GM15510 (cell line): ENCODE results near the gene SIRPA.

Experiments
- POLR2A ChIP-seq: IDR thresholded peaks from 3 replicates; pipeline ENCODE4 v1.6.1; 2011; ENCODE audit warnings: borderline replicate concordance; ENCODE audit not compliant: insufficient read length; ENCODE audit errors: extremely low read depth

The SIRPA gene

DNA sequence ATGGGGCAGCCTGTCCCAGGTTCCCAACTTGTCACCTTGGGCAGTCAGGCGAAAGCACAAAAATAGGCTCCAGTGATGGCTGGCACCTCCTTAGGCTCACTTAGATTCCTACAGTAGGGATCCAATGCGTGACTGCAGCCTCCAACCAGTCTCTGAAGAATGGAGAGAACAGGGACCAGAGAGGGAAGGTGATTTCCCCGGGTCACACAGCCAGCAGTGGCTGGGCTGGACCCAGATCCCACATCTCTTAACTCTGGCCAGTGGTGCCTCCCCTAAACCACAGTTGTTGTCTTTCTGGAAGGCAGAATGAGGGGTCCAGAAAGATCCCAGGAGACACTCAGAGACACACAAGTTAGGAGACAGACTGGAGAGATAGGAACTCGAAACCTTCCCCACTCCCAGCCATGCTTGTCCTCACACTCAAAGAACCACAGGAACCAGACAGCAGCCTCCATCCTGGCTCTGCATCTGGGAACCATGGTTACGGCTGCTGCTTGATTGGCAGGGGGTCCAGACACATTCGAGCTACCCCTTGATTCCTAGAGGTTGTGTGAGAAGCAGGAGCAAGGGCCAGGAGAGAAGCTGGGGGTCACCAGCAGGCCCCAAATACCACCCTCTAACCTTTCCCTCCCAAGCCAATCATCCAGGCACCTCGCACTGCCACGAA lies 33.1 kb upstream of the SIRPA start:
- TF ChIP-seq POLR2A: no peak

DNA sequence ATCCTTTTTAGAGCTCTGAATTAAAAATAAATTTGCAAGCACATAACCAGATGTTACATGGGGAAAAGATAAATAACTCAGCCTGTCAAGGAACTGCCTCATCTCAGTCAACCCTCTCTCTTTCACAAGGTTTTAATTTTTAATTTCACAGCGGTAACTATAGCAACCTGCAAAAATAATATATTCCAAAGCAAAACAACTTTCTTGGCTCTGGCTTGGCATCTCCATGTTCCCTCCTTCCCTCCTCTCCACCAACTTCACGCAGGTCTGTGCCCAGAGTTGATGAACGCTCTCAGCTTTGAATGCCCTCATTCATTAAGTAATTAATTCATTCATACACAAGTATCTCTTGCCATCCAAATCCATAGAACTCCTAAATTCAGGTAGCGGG lies 32.5 kb upstream of the SIRPA start:
- no peak for TF ChIP-seq POLR2A

GRCh38 chr20:1863296-1863695 lies 31.9 kb upstream of the SIRPA start:
- no peak for TF ChIP-seq POLR2A

- no peak for TF ChIP-seq POLR2A
These were observed 28.4 kb upstream of the SIRPA start for GRCh38 chr20:1866834-1867233.

- no peak for TF ChIP-seq POLR2A
These were observed 27.5 kb upstream of the SIRPA start for GRCh38 chr20:1867495-1868260.

- no peak for TF ChIP-seq POLR2A
These were observed 26.4 kb upstream of the SIRPA start for GRCh38 chr20:1868856-1869255.

DNA sequence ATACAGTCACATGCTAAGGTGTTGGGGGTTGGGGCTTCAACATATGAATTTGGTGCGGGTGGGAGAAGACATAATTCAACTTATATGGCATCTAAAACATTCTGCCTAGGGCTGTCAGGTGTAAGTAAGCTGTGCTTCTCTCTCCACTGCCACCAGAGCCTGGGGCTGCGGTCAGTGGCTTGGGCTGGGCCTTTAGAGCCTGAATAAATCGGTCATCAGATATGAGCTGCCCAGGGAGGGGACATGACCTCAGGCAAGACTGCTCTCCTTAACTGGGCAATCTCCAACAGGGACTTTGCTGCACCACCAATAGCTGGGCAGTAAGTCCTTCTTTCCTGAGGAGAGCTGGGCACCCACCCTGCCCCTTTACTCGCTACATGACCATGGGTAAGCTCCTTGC lies 24.9 kb upstream of the SIRPA start:
- no peak for TF ChIP-seq POLR2A

DNA sequence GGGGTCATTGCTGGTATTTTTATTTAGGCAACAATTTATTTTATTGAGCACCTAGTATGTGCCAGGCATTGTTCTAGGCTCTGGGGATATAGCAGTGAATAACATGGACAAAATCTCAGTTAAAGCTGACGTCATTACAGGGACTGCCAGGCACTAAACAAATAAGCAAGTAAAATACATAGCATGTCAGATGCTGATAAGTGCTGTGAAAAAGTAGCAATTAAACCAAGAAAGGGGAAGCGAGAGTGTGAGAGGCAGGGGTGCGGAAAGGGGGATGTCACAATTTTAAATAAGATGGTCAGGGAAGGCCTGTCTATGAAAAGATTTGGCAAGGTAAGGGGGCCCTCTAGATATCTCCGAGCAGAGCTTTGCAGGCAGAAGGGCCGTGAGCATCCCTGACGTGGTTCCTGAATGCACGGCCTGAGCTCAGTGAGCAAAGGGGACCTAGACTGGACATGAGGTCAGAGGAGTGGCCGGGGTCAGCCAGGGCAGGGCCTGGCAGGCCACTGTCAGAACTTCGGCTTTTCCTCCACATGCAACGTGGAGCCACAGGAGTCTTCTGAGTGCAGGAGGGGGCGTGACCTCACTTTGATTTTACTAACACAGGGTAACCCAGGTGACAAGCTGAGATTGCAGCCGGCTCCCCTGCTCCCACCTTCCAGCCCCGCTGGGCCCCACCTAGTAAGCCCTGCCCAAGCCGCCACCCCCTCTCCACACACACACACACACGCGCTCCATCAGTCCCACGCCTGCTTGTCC lies 24.2 kb upstream of the SIRPA start:
- no peak for TF ChIP-seq POLR2A

DNA sequence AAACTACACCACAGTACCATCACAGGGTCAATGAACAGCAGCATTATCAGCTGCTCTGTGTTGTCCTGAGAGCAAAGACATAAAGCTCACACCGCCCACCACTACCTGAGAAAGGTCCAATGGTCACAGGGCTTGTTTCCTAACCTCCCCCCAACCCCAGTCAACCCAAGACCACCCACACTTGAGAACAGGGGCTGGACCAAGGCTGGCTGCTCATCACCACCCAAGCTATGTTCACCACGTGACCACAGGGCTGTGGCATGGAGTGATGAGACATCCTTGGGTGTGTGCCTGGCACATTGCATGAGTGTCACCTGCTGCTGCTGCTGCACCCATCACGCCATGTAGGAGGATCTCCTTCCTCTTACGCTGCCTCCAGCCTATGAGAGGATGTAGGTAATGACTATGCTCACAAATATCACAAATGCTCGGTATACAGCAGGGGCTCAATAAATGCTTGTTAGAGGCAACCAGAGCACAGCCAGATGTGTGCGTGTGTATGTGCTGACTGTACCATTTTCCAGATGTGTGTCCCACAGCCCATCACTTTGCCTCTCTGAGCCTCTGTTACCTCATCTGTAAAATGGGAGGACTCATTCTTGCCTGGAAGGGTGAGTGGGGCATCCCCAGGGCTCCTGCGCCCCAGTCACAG lies 23.3 kb upstream of the SIRPA start:
- TF ChIP-seq POLR2A: no peak

- TF ChIP-seq POLR2A: no peak
These were observed 22.6 kb upstream of the SIRPA start for GRCh38 chr20:1872459-1873097.

DNA sequence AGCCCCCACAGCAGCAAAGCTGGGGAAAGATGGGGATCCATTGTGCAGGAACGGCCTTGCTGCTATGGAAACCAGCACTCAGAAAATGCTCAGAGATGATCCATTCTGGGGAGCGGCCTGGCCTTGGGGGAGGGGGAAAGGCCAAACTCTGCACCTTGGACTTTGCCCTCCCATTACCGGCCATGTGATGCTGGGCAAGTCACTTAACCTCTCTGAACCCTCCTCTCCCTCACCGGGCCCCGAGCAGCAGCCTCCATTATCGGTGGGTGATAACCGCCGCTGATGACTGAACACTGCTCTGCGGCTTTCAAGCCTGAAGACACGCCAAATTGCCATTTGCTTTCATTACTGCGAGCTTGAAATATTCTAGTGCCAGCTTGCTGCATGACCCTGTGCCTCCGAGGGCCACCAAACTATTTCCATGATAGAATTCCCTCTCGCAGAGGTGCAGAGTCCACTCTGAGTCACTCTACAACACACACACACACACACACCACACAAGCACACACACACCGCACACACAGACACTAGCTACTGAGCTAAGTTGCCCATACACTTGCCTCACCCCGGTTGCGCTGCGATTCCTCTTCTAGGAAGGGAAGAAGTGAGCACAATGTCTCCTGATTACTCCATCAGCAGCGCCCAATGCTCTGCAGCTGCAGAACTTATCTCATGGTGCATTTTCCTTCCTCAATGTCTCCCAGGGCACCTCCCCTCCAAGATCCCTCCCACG lies 20.6 kb upstream of the SIRPA start:
- TF ChIP-seq POLR2A: no peak

DNA sequence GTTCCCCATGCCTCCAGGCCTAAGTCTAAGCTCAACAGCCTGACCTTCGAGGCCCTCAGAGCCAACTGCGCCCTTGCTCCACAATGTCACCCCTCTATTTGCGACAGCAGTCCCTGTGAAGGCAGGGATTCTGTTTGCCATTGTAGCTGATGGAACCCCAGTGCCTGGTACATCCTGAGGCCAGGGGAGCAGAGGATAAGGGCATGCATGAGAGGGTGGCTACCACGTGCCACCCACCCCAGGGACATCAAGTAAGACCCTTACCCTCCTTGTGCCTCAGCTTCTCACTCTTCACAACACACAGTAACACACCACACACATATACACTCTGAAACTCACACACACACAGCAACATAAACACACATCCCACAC lies 20.0 kb upstream of the SIRPA start:
- TF ChIP-seq POLR2A: no peak

DNA sequence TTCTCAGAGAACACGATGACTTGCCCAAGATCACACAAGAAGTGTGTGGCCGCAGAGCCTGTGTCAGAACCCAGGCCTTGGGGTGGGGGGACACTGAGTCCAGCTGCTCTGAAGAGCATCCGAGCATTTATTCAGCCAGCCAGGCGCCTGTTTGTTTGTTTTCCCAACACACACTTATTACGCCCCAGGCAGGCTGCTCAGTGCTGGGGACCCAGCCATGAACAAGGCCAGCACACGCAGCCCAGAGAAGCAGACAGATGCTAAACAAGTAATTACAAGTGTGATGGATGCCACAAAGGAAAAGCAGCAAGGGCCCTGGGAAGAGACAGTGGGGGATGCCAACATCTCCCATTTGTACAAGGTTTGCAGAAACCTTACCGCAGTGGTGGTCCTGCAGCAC lies 19.4 kb upstream of the SIRPA start:
- no peak for TF ChIP-seq POLR2A
